LHCN-M2 (cell line): ENCODE data around the gene MATN4. TPM values are rescaled to one million over a fixed set of nuclear protein-coding genes. Genes with fewer than 3 reads are reported as not detected.

Experiments
- DNase-seq: peaks from one replicate; pipeline ENCODE4 v3.0.0-alpha.2; 2012; ENCODE audit warnings: low read depth
- total RNA-seq: library from RNA; depleted of rRNA; stranded (reverse); fragments of >200 nt; gene quantifications from 2 replicates; pipeline ENCODE4 v1.2.3, GENCODE V29; 2014

The MATN4 gene
- total RNA-seq, 1 experiment from 2014 or later: 0.23 TPM

GRCh38 chr20:45340951-45341350 is 32.9 kb upstream of the MATN4 start:
- DNase-seq: no peak

- no peak for DNase-seq
Observed at GRCh38 chr20:45340236-45340847, 32.2 kb upstream of the MATN4 start.

- no peak for DNase-seq
Observed at GRCh38 chr20:45339799-45340198, 31.7 kb upstream of the MATN4 start.

GRCh38 chr20:45339084-45339483 is 31.0 kb upstream of the MATN4 start:
- no peak for DNase-seq

- DNase-seq: no peak
Observed at GRCh38 chr20:45338121-45339030, 30.3 kb upstream of the MATN4 start.

GRCh38 chr20:45337367-45338120 is 29.4 kb upstream of the MATN4 start:
- DNase-seq: peak; percentile 89

- DNase-seq: peak; percentile 94
Observed at GRCh38 chr20:45336530-45337366, 28.6 kb upstream of the MATN4 start.

GRCh38 chr20:45330476-45330875 is 22.4 kb upstream of the MATN4 start:
- no peak for DNase-seq

- no peak for DNase-seq
Observed at GRCh38 chr20:45329497-45330319, 21.6 kb upstream of the MATN4 start.

GRCh38 chr20:45328451-45328850 is 20.4 kb upstream of the MATN4 start:
- no peak for DNase-seq

GRCh38 chr20:45325371-45325770 is 17.3 kb upstream of the MATN4 start:
- no peak for DNase-seq

- peak; percentile 87 for DNase-seq
Observed at GRCh38 chr20:45323731-45324130, 15.6 kb upstream of the MATN4 start.

GRCh38 chr20:45322952-45323383 is 14.9 kb upstream of the MATN4 start:
- DNase-seq: peak; percentile 92

- no peak for DNase-seq
Observed at GRCh38 chr20:45320948-45321595, 13.0 kb upstream of the MATN4 start.

GRCh38 chr20:45318948-45319347 is 10.8 kb upstream of the MATN4 start:
- DNase-seq: no peak

- no peak for DNase-seq
Observed at GRCh38 chr20:45318386-45318939, 10.4 kb upstream of the MATN4 start.

GRCh38 chr20:45317826-45318225 is 9.7 kb upstream of the MATN4 start:
- no peak for DNase-seq

- no peak for DNase-seq
Observed at GRCh38 chr20:45316150-45317080, 8.3 kb upstream of the MATN4 start.
